Loucy (cell line): ENCODE results near the gene GATC.

Experiments
- CTCF ChIP-seq: fragments of 200-600 bp; sonication (generic); conservative IDR thresholded peaks from 2 replicates; pipeline ENCODE4 v1.5.1; 2014; ENCODE audit warnings: mild to moderate bottlenecking, antibody characterized with exemption, low read length
- EZH2phosphoT487 ChIP-seq: fragments of 200-600 bp; IDR thresholded peaks from 2 replicates; pipeline ENCODE4 v1.6.1; 2018; ENCODE audit warnings: antibody characterized with exemption, mild to moderate bottlenecking, moderate library complexity, borderline replicate concordance

- TF ChIP-seq CTCF (no peak), EZH2phosphoT487 (no peak)
These were observed 1.7 kb downstream of the GATC start for GRCh38 chr12:120447992-120448391.
